Ishikawa (cell line): ENCODE results near the gene LRRC36.
A peak's percentile ranks its signal among the peaks of the same experiment; 100 is the strongest.

Experiments
- CEBPB ChIP-seq: IDR thresholded peaks from 2 replicates; pipeline ENCODE4 v1.6.1; 2012
- CREB1 ChIP-seq: IDR thresholded peaks from 2 replicates; pipeline ENCODE4 v1.6.1; 2012; ENCODE audit warnings: low read depth
- EGR1 ChIP-seq: IDR thresholded peaks from 2 replicates; pipeline ENCODE4 v1.6.1; 2012
- EP300 ChIP-seq: IDR thresholded peaks from 2 replicates; pipeline ENCODE4 v1.6.1; 2012; ENCODE audit warnings: borderline replicate concordance
- FOXM1 ChIP-seq: IDR thresholded peaks from 2 replicates; pipeline ENCODE4 v1.6.1; 2012; ENCODE audit warnings: low read depth, borderline replicate concordance
- MAX ChIP-seq: IDR thresholded peaks from 2 replicates; pipeline ENCODE4 v1.6.1; 2012
- NFIC ChIP-seq: IDR thresholded peaks from 2 replicates; pipeline ENCODE4 v1.6.1; 2012
- RAD21 ChIP-seq: IDR thresholded peaks from 2 replicates; pipeline ENCODE4 v1.6.1; 2012; ENCODE audit warnings: low read depth
- REST ChIP-seq: IDR thresholded peaks from 2 replicates; pipeline ENCODE4 v1.6.1; 2012; ENCODE audit warnings: low read depth, mild to moderate bottlenecking
- TAF1 ChIP-seq: IDR thresholded peaks from 2 replicates; pipeline ENCODE4 v1.6.1; 2012; ENCODE audit warnings: low read depth, mild to moderate bottlenecking
- TCF12 ChIP-seq: IDR thresholded peaks from 2 replicates; pipeline ENCODE4 v1.6.1; 2012; ENCODE audit warnings: low read depth
- TEAD4 ChIP-seq: IDR thresholded peaks from 2 replicates; pipeline ENCODE4 v1.6.1; 2012
- USF1 ChIP-seq: IDR thresholded peaks from 2 replicates; pipeline ENCODE4 v1.6.1; 2012
- YY1 ChIP-seq: IDR thresholded peaks from 2 replicates; pipeline ENCODE4 v1.6.1; 2012; ENCODE audit warnings: low read depth
- ZBTB7A ChIP-seq: IDR thresholded peaks from 2 replicates; pipeline ENCODE4 v1.6.1; 2012; ENCODE audit warnings: low read depth

LRRC36 gene

GRCh38 chr16:67326472-67327309, at the start of gene LRRC36, which contains the start of gene KCTD19:
LRRC36 (plus strand) TSS chr16:67326815; CDS start chr16:67326863, 48 bp downstream.
KCTD19 (minus strand) TSS chr16:67326741; CDS start chr16:67326707, 34 bp downstream.
- TF ChIP-seq CEBPB = no peak
- no peak for TF ChIP-seq CREB1
- TF ChIP-seq USF1 = no peak
- TF ChIP-seq REST = no peak
- TF ChIP-seq YY1 = no peak
- TF ChIP-seq NFIC = no peak
- TF ChIP-seq TCF12 = no peak
- no peak for TF ChIP-seq TAF1
- TF ChIP-seq TEAD4 = no peak
- no peak for TF ChIP-seq EGR1
- no peak for TF ChIP-seq MAX
- TF ChIP-seq EP300 = no peak
- TF ChIP-seq FOXM1 = no peak

- TF ChIP-seq TAF1 = 0 out of 2 replicates have a peak, but pooled peaks have one; percentile 6
- peak; percentile 90 for TF ChIP-seq TCF12
- no peak for TF ChIP-seq USF1
- TF ChIP-seq FOXM1 = 0 out of 2 replicates have a peak, but pooled peaks have one; percentile 36
- peak; percentile 6; the same call in 1 of the 2 replicates for TF ChIP-seq RAD21
- no peak for TF ChIP-seq EGR1
- TF ChIP-seq CEBPB = peak; percentile 38; the same call in 1 of the 2 replicates
- TF ChIP-seq TEAD4 = peak; percentile 79
- no peak for TF ChIP-seq REST
- TF ChIP-seq EP300 = peak; percentile 82
- 0 out of 2 replicates have a peak, but pooled peaks have one; percentile 13 for TF ChIP-seq ZBTB7A
- no peak for TF ChIP-seq MAX
- TF ChIP-seq NFIC = peak; percentile 94
- no peak for TF ChIP-seq YY1
- no peak for TF ChIP-seq CREB1
These were observed 49.2 kb upstream of the LRRC36 start for GRCh38 chr16:67277294-67277998.

- TF ChIP-seq EP300 (no peak), ZBTB7A (no peak; the same call in 1 of the 2 replicates), USF1 (no peak), TEAD4 (no peak), RAD21 (no peak), CEBPB (no peak), MAX (no peak), TAF1 (no peak), TCF12 (no peak)
These were observed 48.4 kb upstream of the LRRC36 start for GRCh38 chr16:67277999-67278772.

GRCh38 chr16:67278773-67279295, 47.8 kb upstream of the LRRC36 start:
- TF ChIP-seq TCF12 (no peak), EGR1 (peak; percentile 69), ZBTB7A (peak; percentile 41), EP300 (no peak), TEAD4 (no peak), MAX (0 out of 2 replicates have a peak, but pooled peaks have one; percentile 24), YY1 (no peak), NFIC (no peak), FOXM1 (no peak), RAD21 (no peak), CREB1 (no peak), CEBPB (no peak)
